ENCODE data around the gene CABCOCO1.
A peak's percentile ranks its signal among the peaks of the same experiment; 100 is the strongest.

Gene CABCOCO1

GRCh38 chr10:61760943-61761824, 98.5 kb downstream of the CABCOCO1 start:
- FAIRE-seq: peak; percentile 99
- no peak for DNase-seq (ENCODE audit: insufficient read length, low spot score)
- TF ChIP-seq POLR2A (IDR thresholded peaks at IDR 0.05; ENCODE audit: low read depth, low read length): no peak

DNA sequence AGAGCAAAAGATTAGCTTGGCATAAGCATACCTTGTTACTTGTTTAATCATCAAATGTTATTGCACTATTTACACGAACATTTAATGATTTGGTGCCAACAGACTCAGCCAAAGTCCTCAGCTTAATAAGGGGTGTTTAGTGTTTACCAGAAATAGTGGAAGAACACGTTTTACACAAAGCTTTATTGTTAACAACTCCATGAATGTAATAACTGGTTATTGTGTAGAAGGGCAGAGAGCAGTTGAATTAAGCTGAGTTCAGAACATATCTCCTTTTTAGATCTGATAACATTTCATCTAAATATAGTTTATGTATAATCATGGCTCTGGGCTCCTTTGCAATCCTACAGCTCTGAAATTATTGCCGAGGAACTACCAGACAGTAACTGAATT, 99.1 kb downstream of the CABCOCO1 start:
- no peak for TF ChIP-seq POLR2A (IDR thresholded peaks at IDR 0.05; ENCODE audit: low read depth, low read length)
- DNase-seq (ENCODE audit: insufficient read length, low spot score) (no peak), FAIRE-seq (peak; percentile 53)

DNA sequence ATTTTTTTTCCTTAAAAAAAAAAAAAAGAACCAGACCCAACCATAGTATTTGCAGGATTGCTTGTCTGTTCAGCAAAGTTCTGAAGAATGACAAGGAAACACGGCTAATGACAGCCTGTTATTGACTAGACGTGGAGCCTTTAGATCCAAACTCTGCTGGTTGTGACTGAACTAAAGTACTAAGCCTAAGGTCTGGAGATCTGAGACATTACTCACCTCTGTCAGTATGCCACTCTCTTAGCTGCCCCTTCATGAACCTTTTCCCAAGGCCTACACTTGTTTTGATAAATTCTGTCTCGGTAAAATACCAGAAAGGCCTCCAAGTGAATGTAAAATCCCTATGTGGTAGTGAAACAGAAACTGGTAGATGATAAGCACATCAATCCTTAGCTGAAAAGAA, 101.0 kb downstream of the CABCOCO1 start:
- peak; percentile 27 for FAIRE-seq
- DNase-seq (ENCODE audit: insufficient read length, low spot score): no peak

DNA sequence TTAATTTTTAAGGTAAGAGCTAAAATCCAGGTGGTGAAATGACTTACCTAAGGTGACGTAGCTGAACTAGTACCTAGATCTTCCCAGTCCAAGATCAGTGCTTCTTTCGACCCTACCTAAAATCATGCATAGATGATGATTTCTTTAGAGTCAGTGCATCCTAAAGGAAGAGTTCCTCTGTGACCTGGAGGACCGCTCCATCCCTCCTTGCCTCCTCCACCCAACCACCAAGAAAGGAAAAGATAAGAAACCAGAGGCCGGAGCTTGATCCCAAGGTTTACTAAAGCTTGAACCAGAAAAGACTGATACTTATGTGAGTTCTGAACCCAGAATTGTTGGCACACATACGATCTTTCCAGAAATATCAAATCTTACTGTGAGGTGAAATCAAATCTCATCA, 101.8 kb downstream of the CABCOCO1 start:
- no peak for FAIRE-seq
- no peak for TF ChIP-seq POLR2A (IDR thresholded peaks at IDR 0.05; ENCODE audit: low read depth, low read length)
- DNase-seq (ENCODE audit: insufficient read length, low spot score): no peak

More for the DNA sequence above, 101.0 kb downstream of the CABCOCO1 start:
- TF ChIP-seq POLR2A (IDR thresholded peaks at IDR 0.05; ENCODE audit: low read depth, low read length): no peak

- DNase-seq (ENCODE audit: insufficient read length, low spot score): no peak
- FAIRE-seq: peak; percentile 27
- TF ChIP-seq POLR2A (IDR thresholded peaks at IDR 0.05; ENCODE audit: low read depth, low read length): no peak
Measured at GRCh38 chr10:61765176-61766087, 102.7 kb downstream of the CABCOCO1 start.

- TF ChIP-seq POLR2A (IDR thresholded peaks at IDR 0.05; ENCODE audit: low read depth, low read length): no peak
- FAIRE-seq: no peak
- DNase-seq (ENCODE audit: insufficient read length, low spot score): no peak
Measured at GRCh38 chr10:61766927-61767326, 104.2 kb downstream of the CABCOCO1 start.

DNA sequence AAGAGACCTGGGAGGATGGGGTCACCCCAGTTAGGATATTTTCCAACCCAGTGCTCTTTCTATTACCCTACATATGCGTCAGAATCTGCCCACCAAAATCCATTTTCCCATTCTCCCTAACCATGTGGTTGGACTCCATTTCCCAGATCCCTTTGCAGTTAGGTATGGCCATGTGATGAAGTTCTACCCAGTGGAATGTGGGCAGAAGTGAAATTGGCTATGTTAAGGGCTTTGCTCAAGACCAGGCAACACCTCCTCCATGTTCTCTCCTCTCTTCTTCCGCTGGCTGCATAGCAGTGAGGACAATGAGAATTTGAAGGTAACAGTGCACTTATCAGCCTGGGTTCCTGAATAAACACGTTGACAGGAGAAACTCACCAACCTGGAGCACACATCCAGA, 111.3 kb downstream of the CABCOCO1 start:
- FAIRE-seq (peak; percentile 73), DNase-seq (ENCODE audit: insufficient read length, low spot score) (no peak)
- TF ChIP-seq POLR2A (IDR thresholded peaks at IDR 0.05; ENCODE audit: low read depth, low read length): no peak

DNA sequence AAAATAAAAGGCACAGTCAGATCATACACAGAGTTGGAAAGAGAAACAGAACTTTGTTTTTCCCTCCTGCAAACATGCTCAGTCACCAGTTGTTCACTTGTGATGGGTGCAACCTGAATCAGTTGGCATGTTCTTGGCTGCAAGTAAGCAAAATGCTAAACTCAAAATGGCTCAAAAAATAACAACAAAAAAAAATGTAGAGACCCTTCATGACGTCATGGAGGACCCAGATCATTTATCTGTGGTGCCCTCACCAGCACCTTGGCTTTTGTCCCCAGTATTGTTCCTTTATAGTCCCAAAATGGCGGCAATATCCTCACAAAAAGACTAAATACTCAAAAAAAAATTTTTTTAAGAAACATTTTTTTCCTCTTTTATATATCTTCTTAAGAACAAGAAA, 112.4 kb downstream of the CABCOCO1 start:
- DNase-seq (ENCODE audit: insufficient read length, low spot score): no peak
- no peak for TF ChIP-seq POLR2A (IDR thresholded peaks at IDR 0.05; ENCODE audit: low read depth, low read length)
- no peak for FAIRE-seq

DNA sequence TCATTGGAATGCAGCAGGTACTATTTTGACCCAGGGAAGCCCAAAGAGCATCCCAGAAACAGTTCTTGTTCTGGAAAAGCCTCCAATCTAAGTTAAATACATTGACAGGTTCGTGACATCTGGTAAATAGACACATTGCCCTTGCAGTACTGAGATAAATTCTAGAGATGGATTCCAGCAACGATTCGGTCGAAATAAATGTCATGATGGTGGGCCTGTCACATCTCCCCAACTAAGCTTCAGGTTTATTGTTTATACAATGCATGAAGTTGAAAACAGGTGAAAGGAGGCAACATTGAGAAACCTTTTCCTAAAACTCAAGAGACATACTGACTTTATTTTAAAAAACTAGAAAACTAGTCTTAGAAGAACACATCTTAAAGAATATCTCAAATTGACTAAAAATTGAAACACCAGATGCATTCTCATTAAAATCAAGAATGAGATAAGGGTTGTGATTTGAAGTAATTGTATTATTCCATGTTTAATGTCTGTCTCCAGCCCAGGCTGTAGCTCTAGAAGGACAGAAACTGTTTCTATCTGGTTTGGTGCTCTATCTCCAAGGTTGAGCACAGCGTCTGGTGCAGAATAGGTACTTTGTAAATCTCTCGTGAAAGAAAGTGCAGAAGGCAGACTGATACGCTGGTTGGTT, 114.0 kb downstream of the CABCOCO1 start:
- DNase-seq (ENCODE audit: insufficient read length, low spot score) (no peak), FAIRE-seq (peak; percentile 15)
- TF ChIP-seq POLR2A (IDR thresholded peaks at IDR 0.05; ENCODE audit: low read depth, low read length): no peak

DNA sequence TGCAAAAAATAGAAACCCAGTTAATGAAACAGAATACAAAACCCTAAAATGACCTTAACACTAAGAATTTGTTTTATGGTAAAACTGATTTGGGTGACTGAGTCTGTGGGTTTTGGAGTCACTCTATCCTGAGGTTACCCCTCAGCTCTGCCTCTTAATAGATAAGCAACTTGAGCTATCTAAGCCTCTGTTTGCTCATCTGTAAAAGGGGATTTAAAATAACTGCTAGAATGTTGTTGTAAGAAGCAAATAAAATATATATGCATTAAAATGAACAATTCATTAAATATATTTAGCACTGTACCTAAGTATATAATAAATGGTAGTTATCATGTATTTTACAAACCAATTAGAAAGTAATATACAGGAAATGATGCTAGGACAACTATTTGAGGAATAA, 115.4 kb downstream of the CABCOCO1 start:
- FAIRE-seq (no peak), DNase-seq (ENCODE audit: insufficient read length, low spot score) (no peak)
- no peak for TF ChIP-seq POLR2A (IDR thresholded peaks at IDR 0.05; ENCODE audit: low read depth, low read length)

DNA sequence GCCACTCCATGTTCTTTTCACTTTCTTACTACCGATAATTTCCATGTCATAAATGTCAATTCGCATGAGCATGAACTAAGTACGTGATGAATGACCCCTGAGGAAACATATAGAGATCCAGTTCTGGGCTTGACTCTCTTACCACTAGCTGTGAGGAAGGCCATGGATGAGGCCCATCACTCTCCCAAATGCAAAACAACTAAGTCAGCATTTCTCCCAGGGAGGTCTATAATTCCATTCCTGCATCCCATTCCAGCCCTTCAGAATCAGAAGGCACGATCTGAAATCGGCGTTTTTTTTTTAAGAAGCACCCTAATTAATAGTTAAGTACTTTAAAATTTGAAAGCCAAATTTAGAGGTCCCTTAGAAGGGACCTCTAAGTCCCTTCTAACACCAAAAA, 116.5 kb downstream of the CABCOCO1 start:
- TF ChIP-seq POLR2A (IDR thresholded peaks at IDR 0.05; ENCODE audit: low read depth, low read length): no peak
- DNase-seq (ENCODE audit: insufficient read length, low spot score): no peak
- FAIRE-seq: peak; percentile 27

DNA sequence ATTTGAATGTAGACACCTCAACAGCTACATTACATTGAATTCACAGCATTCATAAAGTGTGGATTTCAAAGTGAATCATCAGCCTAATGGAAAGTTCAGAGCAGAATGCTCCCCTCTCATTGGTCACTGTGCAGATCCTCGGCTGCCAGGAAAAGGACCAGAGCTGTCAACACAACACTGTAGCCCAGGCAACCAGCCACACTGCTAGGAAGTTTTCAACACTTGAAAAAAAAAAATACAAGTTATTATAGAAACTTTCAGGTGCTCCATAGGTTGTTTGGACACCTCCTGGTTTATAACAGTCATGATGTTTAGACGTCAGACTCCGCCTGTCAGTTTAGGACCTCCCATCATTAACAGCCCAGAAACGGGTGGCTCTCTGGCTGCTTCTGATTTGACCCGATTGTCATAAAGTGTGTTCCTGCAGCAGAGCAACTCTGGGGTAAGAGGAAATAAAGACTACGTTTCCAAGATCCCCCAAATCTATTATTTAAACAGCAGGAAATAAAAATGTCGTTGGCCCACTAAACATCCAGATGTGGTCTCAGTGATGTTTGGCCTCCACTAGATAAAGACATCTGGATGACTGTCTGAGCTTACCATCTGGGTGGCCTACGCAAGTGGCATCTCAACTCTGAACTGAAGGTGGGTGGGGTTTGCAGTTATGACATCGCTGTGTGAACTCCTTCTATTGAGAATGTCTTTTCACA, 117.4 kb downstream of the CABCOCO1 start:
- DNase-seq (ENCODE audit: insufficient read length, low spot score) (peak; percentile 16), FAIRE-seq (peak; percentile 82)
- no peak for TF ChIP-seq POLR2A (IDR thresholded peaks at IDR 0.05; ENCODE audit: low read depth, low read length)

DNA sequence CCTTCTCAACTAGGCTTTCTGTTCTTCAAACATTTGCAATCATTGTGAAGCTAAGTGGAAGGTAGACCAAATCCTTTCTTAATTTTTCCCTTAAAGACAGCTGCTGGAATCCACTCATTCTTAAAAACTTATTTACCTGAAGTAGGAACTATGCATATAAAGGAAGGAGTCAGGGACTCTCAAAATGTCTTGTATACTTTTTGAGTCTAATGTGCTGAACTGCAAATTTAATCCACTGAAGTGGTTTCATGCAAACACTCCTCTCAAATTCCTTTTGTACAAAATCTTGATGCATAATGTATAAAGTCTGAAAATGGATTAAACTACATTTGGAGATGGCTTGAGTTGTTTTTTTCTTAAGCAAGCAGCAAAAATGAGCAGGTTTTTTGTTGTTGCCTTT, 118.0 kb downstream of the CABCOCO1 start:
- FAIRE-seq: no peak
- no peak for TF ChIP-seq POLR2A (IDR thresholded peaks at IDR 0.05; ENCODE audit: low read depth, low read length)
- DNase-seq (ENCODE audit: insufficient read length, low spot score): no peak
